Esophagus squamous epithelium (tissue), 5 donors: ENCODE results near the gene FZR1. TPM values are rescaled to one million over a fixed set of nuclear protein-coding genes. Genes with fewer than 3 reads are reported as not detected.

ENCODE experiments used
- DNase-seq: peaks from one replicate; lab custom pipeline; 2025; lab: John Stamatoyannopoulos, UW
- H3K27ac ChIP-seq, 4 donors: fragments of 200-600 bp; sonication (generic); one replicate each; pipeline ENCODE4 v1.5.1; 2016 to 2019; ENCODE audit warnings: mild to moderate bottlenecking in 1 of 4
- H3K27me3 ChIP-seq, 4 donors: fragments of 200-600 bp; sonication (generic); 1 replicate in 3 of 4; 2 replicates in 1 of 4; pipeline versions ENCODE4 v1.5.1 to v1.6.0; 2017 to 2021; ENCODE audit warnings: antibody characterized with exemption in 1 of 4
- H3K36me3 ChIP-seq, 3 donors: fragments of 200-600 bp; sonication (generic); one replicate each; pipeline ENCODE4 v1.5.1; 2016 to 2019
- H3K4me1 ChIP-seq, 3 donors: fragments of 200-600 bp; sonication (generic); one replicate each; pipeline ENCODE4 v1.5.1; 2017 to 2019
- H3K4me3 ChIP-seq, 4 donors: fragments of 200-600 bp; sonication (generic); 1 replicate in 3 of 4; 2 replicates in 1 of 4; pipeline ENCODE4 v1.5.1; 2016 to 2019; ENCODE audit warnings: mild to moderate bottlenecking in 2 of 4, moderate library complexity in 1 of 4
- H3K9me3 ChIP-seq, 3 donors: fragments of 200-600 bp; sonication (generic); one replicate each; pipeline ENCODE4 v1.5.1; 2016 to 2019
- CTCF ChIP-seq, 6 experiments: fragments of 450-650 bp in 4 of 6; fragments of 200-600 bp in 2 of 6; sonication (generic) in 2 of 6; IDR thresholded peaks; one replicate each; pipeline ENCODE4 v1.5.1; 2016 to 2019; ENCODE audit warnings: antibody characterized with exemption in 6 of 6, mild to moderate bottlenecking in 4 of 6, moderate library complexity in 4 of 6
- POLR2A ChIP-seq, 4 donors: fragments of 450-650 bp; IDR thresholded peaks; one replicate each; pipeline ENCODE4 v1.6.1; 2017; ENCODE audit warnings: antibody characterized with exemption in 4 of 4, mild to moderate bottlenecking in 4 of 4, moderate library complexity in 3 of 4
- WGBS, 2 donors: methylation state at CpG; one replicate each; pipeline ENCODE4 v1.1.5; 2018; 5-methylcytosine and 5-hydroxymethylcytosine counted together
- intact Hi-C: fragments of 100-400 bp; cut with DNase I; formaldehyde crosslinking; loops from one replicate; pipeline ENCODE4 v1.15.0; 2022
- total RNA-seq, 4 donors: library from RNA; depleted of rRNA; stranded (reverse); fragments of >200 nt; gene quantifications; one replicate each; pipeline ENCODE4 v1.1.0, GENCODE V29; 2016
- donor health status: DM: yes; HTN: yes; CAD: no.

FZR1 gene
- total RNA-seq, 4 donors from 2014 or later: 26.5 to 46.8 (median 27.2) TPM

- peaks cover 0 to 54% (median 9%) of the 10 kb centered on the region in 3 donors for H3K4me1 ChIP-seq
- peaks cover 0 to 4% (median 0%) of the 10 kb centered on the region in 3 donors for H3K36me3 ChIP-seq
- TF ChIP-seq CTCF (IDR thresholded peaks at IDR 0.05) (peak in 1 of 6 experiments; percentile 13), POLR2A (IDR thresholded peaks at IDR 0.05) (no peak)
- H3K9me3 ChIP-seq: no peaks in the 10 kb centered on the region
- WGBS, 2 donors: 47 to 59% methylated on average over 5 to 7 of the region's 14 CpGs
- H3K27me3 ChIP-seq: peaks cover 0 to 12% (median 0%) of the 10 kb centered on the region in 4 donors
- H3K4me3 ChIP-seq: no peak overlapping the region
- H3K27ac ChIP-seq: peak overlapping the region in 3 of 4 donors; percentile 3 to 12 (median 9)
- no peak for DNase-seq
- intact Hi-C loops: no loop called here
Measured at GRCh38 chr19:3469638-3470499, 36.2 kb upstream of the FZR1 start.

GRCh38 chr19:3470500-3471128 lies 35.5 kb upstream of the FZR1 start:
- no peaks in the 10 kb centered on the region for H3K9me3 ChIP-seq
- no peak overlapping the region for H3K27ac ChIP-seq
- 38 to 47% methylated on average over 9 to 11 of the region's 11 CpGs for WGBS, 2 donors
- TF ChIP-seq POLR2A (IDR thresholded peaks at IDR 0.05): no peak
- TF ChIP-seq CTCF (IDR thresholded peaks at IDR 0.05): no peak
- peaks cover 0 to 53% (median 9%) of the 10 kb centered on the region in 3 donors for H3K4me1 ChIP-seq
- intact Hi-C loops: no loop called here
- H3K4me3 ChIP-seq: no peak overlapping the region
- DNase-seq: no peak
- peaks cover 0 to 20% (median 0%) of the 10 kb centered on the region in 4 donors for H3K27me3 ChIP-seq
- peaks cover 0 to 4% (median 0%) of the 10 kb centered on the region in 3 donors for H3K36me3 ChIP-seq

GRCh38 chr19:3471954-3472655 lies 34.0 kb upstream of the FZR1 start:
- H3K36me3 ChIP-seq: peaks cover 0 to 4% (median 0%) of the 10 kb centered on the region in 3 donors
- H3K27me3 ChIP-seq: peaks cover 0 to 21% (median 0%) of the 10 kb centered on the region in 4 donors
- no peak for DNase-seq
- TF ChIP-seq POLR2A (IDR thresholded peaks at IDR 0.05): no peak
- TF ChIP-seq CTCF (IDR thresholded peaks at IDR 0.05): peak; percentile 62 to 83 (median 72)
- WGBS, 2 donors: 23 to 48% methylated on average over 9 to 13 of the region's 24 CpGs
- H3K4me1 ChIP-seq: peaks cover 0 to 38% (median 0%) of the 10 kb centered on the region in 3 donors
- no peak overlapping the region for H3K4me3 ChIP-seq
- intact Hi-C loops: no loop called here
- H3K9me3 ChIP-seq: no peaks in the 10 kb centered on the region
- H3K27ac ChIP-seq: no peak overlapping the region

GRCh38 chr19:3474010-3474409 lies 32.1 kb upstream of the FZR1 start:
- Histone ChIP-seq H3K27me3 (peaks cover 0 to 29% (median 0%) of the 10 kb centered on the region in 4 donors), H3K27ac (no peak overlapping the region), H3K4me1 (peaks cover 0 to 20% (median 5%) of the 10 kb centered on the region in 3 donors), H3K36me3 (no peaks in the 10 kb centered on the region), H3K9me3 (no peaks in the 10 kb centered on the region), H3K4me3 (no peak overlapping the region)
- WGBS, 2 donors: 52 to 58% methylated on average over 4 to 7 of the region's 8 CpGs
- intact Hi-C loops: no loop called here
- TF ChIP-seq CTCF (IDR thresholded peaks at IDR 0.05) (no peak), POLR2A (IDR thresholded peaks at IDR 0.05) (no peak)
- DNase-seq: no peak
